Left lung (tissue), 10 donors: ENCODE measurements around the gene IRAK4. TPM values are rescaled to one million over a fixed set of nuclear protein-coding genes. Genes with fewer than 3 reads are reported as not detected.

Source experiments
- ATAC-seq: fragments of 200-7000 bp; cut with Tn5 transposase; one replicate; pipeline ENCODE4 v1.9.1; 2020; ENCODE audit warnings: moderate library complexity
- DNase-seq, 4 donors: peaks; one replicate each; pipeline ENCODE4 v3.0.0-alpha.2; 2013 to 2020
- H3K27ac ChIP-seq, 2 donors: fragments of 200-600 bp; sonication (generic) in 1 of 2; one replicate each; pipeline versions ENCODE4 v1.5.0 to v1.8.0; 2020 to 2021
- H3K27me3 ChIP-seq, 2 donors: fragments of 200-600 bp; sonication (generic) in 1 of 2; one replicate each; pipeline versions ENCODE4 v1.5.0 to v1.8.0; 2020 to 2021
- H3K36me3 ChIP-seq, 2 donors: fragments of 200-600 bp; sonication (generic) in 1 of 2; one replicate each; pipeline versions ENCODE4 v1.5.0 to v1.8.0; 2020 to 2021
- H3K4me1 ChIP-seq, 2 donors: fragments of 200-600 bp; one replicate each; pipeline ENCODE4 v1.8.0; 2021
- H3K4me3 ChIP-seq, 2 donors: fragments of 200-600 bp; sonication (generic) in 1 of 2; one replicate each; pipeline versions ENCODE4 v1.5.0 to v1.8.0; 2020 to 2021; ENCODE audit warnings: mild to moderate bottlenecking in 1 of 2
- H3K9me3 ChIP-seq, 2 donors: fragments of 200-600 bp; sonication (generic) in 1 of 2; one replicate each; pipeline versions ENCODE4 v1.5.0 to v1.8.0; 2020 to 2021
- CTCF ChIP-seq, 2 donors: fragments of 200-600 bp; sonication (generic) in 1 of 2; IDR thresholded peaks; one replicate each; pipeline versions ENCODE4 v1.5.0 to v1.8.0; 2021; ENCODE audit warnings: antibody characterized with exemption in 2 of 2
- intact Hi-C, 2 donors: fragments of 100-400 bp; cut with DNase I; formaldehyde crosslinking; loops; one replicate each; pipeline versions ENCODE4 v1.11.2 to v1.14.2; 2022
- polyA plus RNA-seq, 6 donors: library from polyadenylated mRNA; unstranded; fragments of 120-200 nt; gene quantifications; one replicate each; pipeline ENCODE4 v1.2.1, GENCODE V29; 2013; ENCODE audit not compliant: insufficient read length in 6 of 6
- total RNA-seq, 2 donors: library from RNA; stranded (reverse); fragmentation: NEBNext Ultra II Directional; extraction: Animal tissue kit (Norgen Biotek cat#: 25700); gene quantifications; one replicate each; pipeline ENCODE4 v1.2.1, GENCODE V29; 2021
- donor health status: DM: no; HTN: yes; CAD: no.
- donor health status: DM: no; HTN: no; CAD: no.

The IRAK4 gene
- total and polyA plus RNA-seq, 8 donors = 14.3 to 28.4 (median 18.6) TPM

- no peak overlapping the region for H3K27ac ChIP-seq
- no peaks in the 10 kb centered on the region for H3K27me3 ChIP-seq
- H3K36me3 ChIP-seq = peaks cover 0 to 47% of the 10 kb centered on the region in 2 donors
- no peak for TF ChIP-seq CTCF (IDR thresholded peaks at IDR 0.05)
- H3K9me3 ChIP-seq = no peaks in the 10 kb centered on the region
- H3K4me1 ChIP-seq = no peaks in the 10 kb centered on the region
- no peak for ATAC-seq
- intact Hi-C loops = no loop called here
- no peak overlapping the region for H3K4me3 ChIP-seq
- DNase-seq = no peak
Measured at GRCh38 chr12:43737646-43738045, 21.1 kb upstream of the IRAK4 start.

GRCh38 chr12:43740511-43741100 is 18.1 kb upstream of the IRAK4 start:
- Histone ChIP-seq H3K4me1 (no peaks in the 10 kb centered on the region), H3K4me3 (no peak overlapping the region), H3K27ac (no peak overlapping the region), H3K9me3 (no peaks in the 10 kb centered on the region), H3K36me3 (peaks cover 0 to 47% of the 10 kb centered on the region in 2 donors), H3K27me3 (no peaks in the 10 kb centered on the region)
- DNase-seq = no peak
- intact Hi-C loops = no loop called here
- TF ChIP-seq CTCF (IDR thresholded peaks at IDR 0.05) = no peak
- ATAC-seq = no peak

- TF ChIP-seq CTCF (IDR thresholded peaks at IDR 0.05) = no peak
- H3K4me1 ChIP-seq = no peaks in the 10 kb centered on the region
- ATAC-seq = no peak
- intact Hi-C loops = no loop called here
- H3K9me3 ChIP-seq = no peaks in the 10 kb centered on the region
- H3K27ac ChIP-seq = no peak overlapping the region
- H3K36me3 ChIP-seq = peaks cover 0 to 36% of the 10 kb centered on the region in 2 donors
- no peaks in the 10 kb centered on the region for H3K27me3 ChIP-seq
- H3K4me3 ChIP-seq = no peak overlapping the region
- no peak for DNase-seq
Measured at GRCh38 chr12:43742106-43742505, 16.6 kb upstream of the IRAK4 start.

- DNase-seq = no peak
- peaks cover 0 to 32% of the 10 kb centered on the region in 2 donors for H3K36me3 ChIP-seq
- H3K27me3 ChIP-seq = no peaks in the 10 kb centered on the region
- H3K9me3 ChIP-seq = no peaks in the 10 kb centered on the region
- no peak for ATAC-seq
- intact Hi-C loops = no loop called here
- no peak overlapping the region for H3K27ac ChIP-seq
- no peak for TF ChIP-seq CTCF (IDR thresholded peaks at IDR 0.05)
- H3K4me3 ChIP-seq = no peak overlapping the region
- no peaks in the 10 kb centered on the region for H3K4me1 ChIP-seq
Measured at GRCh38 chr12:43744826-43745225, 13.9 kb upstream of the IRAK4 start.

GRCh38 chr12:43749016-43749415 is 9.7 kb upstream of the IRAK4 start:
- Histone ChIP-seq H3K27ac (no peak overlapping the region), H3K36me3 (peaks cover 0 to 19% of the 10 kb centered on the region in 2 donors), H3K9me3 (no peaks in the 10 kb centered on the region), H3K4me3 (no peak overlapping the region), H3K27me3 (no peaks in the 10 kb centered on the region), H3K4me1 (no peaks in the 10 kb centered on the region)
- TF ChIP-seq CTCF (IDR thresholded peaks at IDR 0.05) = no peak
- intact Hi-C loops = no loop called here
- ATAC-seq (no peak), DNase-seq (no peak)
